ENCODE data around the gene ZDHHC14.

DNA sequence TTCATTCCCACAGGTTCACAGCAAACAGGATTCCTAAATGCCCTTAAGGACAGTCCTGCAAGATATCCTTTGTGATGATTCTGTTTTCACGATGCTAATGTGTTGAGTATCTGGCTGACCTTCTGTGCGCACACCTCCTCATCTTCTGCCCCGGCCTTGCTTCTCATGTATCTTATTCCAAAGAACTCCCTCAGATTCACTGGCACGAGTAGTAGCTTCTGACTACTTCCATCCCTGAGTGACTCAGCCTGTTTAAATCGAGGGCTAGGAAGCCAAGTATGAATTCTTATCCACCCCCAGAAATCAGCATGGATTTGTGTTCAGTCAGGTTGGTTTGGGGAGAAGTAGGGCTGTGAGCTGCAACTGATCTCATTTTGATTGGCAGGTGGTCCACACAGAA, 251.8 kb downstream of the ZDHHC14 start:
- TF ChIP-seq SMC3 (IDR thresholded peaks at IDR 0.05) (no peak), REST (IDR thresholded peaks at IDR 0.05) (no peak), EP300 (IDR thresholded peaks at IDR 0.05) (no peak), RAD21 (conservative IDR thresholded peaks at IDR 0.05 in 1 of 2, IDR thresholded peaks at IDR 0.05 in 1 of 2) (no peak)
- TF ChIP-seq, protein P1, sequence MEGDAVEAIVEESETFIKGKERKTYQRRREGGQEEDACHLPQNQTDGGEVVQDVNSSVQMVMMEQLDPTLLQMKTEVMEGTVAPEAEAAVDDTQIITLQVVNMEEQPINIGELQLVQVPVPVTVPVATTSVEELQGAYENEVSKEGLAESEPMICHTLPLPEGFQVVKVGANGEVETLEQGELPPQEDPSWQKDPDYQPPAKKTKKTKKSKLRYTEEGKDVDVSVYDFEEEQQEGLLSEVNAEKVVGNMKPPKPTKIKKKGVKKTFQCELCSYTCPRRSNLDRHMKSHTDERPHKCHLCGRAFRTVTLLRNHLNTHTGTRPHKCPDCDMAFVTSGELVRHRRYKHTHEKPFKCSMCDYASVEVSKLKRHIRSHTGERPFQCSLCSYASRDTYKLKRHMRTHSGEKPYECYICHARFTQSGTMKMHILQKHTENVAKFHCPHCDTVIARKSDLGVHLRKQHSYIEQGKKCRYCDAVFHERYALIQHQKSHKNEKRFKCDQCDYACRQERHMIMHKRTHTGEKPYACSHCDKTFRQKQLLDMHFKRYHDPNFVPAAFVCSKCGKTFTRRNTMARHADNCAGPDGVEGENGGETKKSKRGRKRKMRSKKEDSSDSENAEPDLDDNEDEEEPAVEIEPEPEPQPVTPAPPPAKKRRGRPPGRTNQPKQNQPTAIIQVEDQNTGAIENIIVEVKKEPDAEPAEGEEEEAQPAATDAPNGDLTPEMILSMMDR (IDR thresholded peaks at IDR 0.05) = no peak

All from A549 (cell line).